GM12891 (cell line): ENCODE data around the gene CBFA2T2.

ENCODE experiments used
- POLR2A ChIP-seq: IDR thresholded peaks from 2 replicates; pipeline ENCODE4 v1.6.1; 2011; ENCODE audit warnings: low read depth, low read length, control low read depth
- POLR2AphosphoS5 ChIP-seq: IDR thresholded peaks from 2 replicates; pipeline ENCODE4 v1.6.1; 2011; ENCODE audit warnings: low read depth, low read length, control low read depth
- SPI1 ChIP-seq: IDR thresholded peaks from 2 replicates; pipeline ENCODE4 v1.6.1; 2011; ENCODE audit warnings: low read depth, low read length, control low read depth
- TAF1 ChIP-seq: IDR thresholded peaks from 2 replicates; pipeline ENCODE4 v1.6.1; 2011; ENCODE audit warnings: low read depth, low read length, control low read depth

DNA sequence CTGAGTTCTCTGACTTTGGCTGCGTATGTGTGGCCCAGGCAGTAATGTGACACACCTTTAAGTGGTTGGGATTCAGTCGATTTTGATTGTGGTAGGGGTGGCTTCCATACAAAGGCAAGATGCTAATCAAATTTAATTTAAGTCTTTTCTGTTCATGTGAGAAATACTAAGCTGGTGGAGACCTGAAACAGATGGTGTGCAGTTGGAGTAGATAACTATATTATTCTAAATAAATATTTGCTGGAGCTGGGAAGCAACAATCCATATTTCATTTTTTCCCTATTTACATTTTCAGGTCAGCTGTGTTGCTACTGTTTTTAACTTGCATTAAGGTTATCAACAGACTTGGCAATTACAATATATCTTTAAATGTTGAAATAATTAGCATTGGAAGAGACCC lies 104.8 kb downstream of the CBFA2T2 start:
- TF ChIP-seq SPI1, result no peak
- TF ChIP-seq POLR2AphosphoS5, result no peak
- no peak for TF ChIP-seq TAF1
- TF ChIP-seq POLR2A, result no peak
